ENCODE measurements around the gene EGFLAM. TPM values are rescaled to one million over a fixed set of nuclear protein-coding genes. Genes with fewer than 3 reads are reported as not detected.
"Not testable (repeated sequence)": the region's sequence is repeated elsewhere in the genome, so short reads cannot be mapped to it uniquely, and the experiment has no call there.

EGFLAM gene
- total RNA-seq, 1 experiment from 2014 or later, result 9.3 TPM

DNA sequence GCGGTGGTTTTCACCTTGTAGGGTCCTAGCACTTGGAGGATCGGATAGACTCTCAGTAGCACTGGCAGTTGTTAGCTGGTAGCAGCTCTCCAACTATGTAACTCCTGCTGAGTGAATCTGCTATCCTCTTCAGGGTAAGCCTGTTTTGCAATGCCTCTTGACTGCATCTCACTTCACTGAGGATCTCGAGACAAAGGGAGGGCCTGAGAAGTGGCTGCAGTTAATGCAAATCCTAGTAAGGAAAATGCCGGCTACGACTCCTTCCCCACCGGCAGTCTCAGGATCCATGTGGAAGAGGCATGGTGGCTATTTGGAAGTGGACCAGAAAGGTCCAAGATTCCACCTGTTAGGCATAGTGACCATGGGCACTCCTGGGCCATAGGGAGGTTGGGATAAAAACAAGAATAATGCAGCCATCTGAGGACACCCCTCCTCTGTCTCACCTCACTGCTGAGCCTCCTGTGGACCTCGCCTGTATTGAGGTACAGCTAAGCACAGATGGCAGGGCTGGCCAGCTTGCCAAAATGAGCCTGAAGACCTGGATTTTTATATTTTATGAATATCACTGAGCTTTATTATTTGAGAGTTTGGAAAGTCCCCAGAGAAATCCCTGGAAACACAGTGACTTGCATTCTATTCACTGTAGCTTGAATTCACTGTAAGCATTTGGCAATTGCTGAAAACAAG, 152.1 kb downstream of the EGFLAM start:
- DNase-seq (ENCODE audit: unreplicated experiment), result no peak
- H3K4me1 Mint-ChIP-seq (ENCODE audit: insufficient read depth, unreplicated experiment), result no peaks in the 10 kb centered on the region
- BruUV-seq (replicated peaks), result no TSS peak
- H3K36me3 Mint-ChIP-seq (ENCODE audit: insufficient read depth, unreplicated experiment), result no peaks in the 10 kb centered on the region
- H3K4me3 Mint-ChIP-seq (ENCODE audit: unreplicated experiment), result no peak overlapping the region
- intact Hi-C loops (cut with micrococcal nuclease), result no loop called here
- ChIA-PET POLR2A (no interaction called here), CTCF (interaction anchor here (0.6 to 3.0 kb wide), 3 partner anchors 10 to 160 kb away, joined by 4 to 21 read pairs (median 5); no protein-coding TSS in a partner anchor)
- H3K27me3 Mint-ChIP-seq (ENCODE audit: insufficient read depth, unreplicated experiment), result peaks cover 10% of the 10 kb centered on the region
- H3K9me3 Mint-ChIP-seq (ENCODE audit: unreplicated experiment), result no peaks in the 10 kb centered on the region
- no peak overlapping the region for H3K27ac Mint-ChIP-seq (ENCODE audit: low read depth, unreplicated experiment)
- TF ChIP-seq, protein P1, sequence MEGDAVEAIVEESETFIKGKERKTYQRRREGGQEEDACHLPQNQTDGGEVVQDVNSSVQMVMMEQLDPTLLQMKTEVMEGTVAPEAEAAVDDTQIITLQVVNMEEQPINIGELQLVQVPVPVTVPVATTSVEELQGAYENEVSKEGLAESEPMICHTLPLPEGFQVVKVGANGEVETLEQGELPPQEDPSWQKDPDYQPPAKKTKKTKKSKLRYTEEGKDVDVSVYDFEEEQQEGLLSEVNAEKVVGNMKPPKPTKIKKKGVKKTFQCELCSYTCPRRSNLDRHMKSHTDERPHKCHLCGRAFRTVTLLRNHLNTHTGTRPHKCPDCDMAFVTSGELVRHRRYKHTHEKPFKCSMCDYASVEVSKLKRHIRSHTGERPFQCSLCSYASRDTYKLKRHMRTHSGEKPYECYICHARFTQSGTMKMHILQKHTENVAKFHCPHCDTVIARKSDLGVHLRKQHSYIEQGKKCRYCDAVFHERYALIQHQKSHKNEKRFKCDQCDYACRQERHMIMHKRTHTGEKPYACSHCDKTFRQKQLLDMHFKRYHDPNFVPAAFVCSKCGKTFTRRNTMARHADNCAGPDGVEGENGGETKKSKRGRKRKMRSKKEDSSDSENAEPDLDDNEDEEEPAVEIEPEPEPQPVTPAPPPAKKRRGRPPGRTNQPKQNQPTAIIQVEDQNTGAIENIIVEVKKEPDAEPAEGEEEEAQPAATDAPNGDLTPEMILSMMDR (IDR thresholded peaks at IDR 0.05; ENCODE audit: unreplicated experiment), result no peak

DNA sequence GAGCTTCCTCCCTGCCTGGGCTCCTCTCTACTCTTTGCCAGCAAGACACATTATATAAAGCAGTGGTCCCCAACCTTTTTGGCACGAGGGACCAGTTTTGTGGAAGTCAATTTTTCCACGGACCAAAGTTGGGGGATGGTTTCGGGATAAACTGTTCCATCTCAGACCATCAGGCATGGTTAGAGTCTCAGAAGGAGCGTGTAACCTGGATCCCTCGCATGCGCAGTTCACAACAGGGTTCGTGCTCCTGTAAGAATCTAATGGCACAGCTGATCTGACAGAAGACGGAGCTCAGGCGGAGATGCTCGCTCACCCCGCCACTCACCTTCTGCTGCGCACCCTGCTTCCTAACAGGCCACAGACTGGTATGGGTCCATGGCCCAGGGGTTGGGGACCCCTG, 155.3 kb downstream of the EGFLAM start:
- DNase-seq (ENCODE audit: unreplicated experiment), result no peak
- no peaks in the 10 kb centered on the region for H3K36me3 Mint-ChIP-seq (ENCODE audit: insufficient read depth, unreplicated experiment)
- no peaks in the 10 kb centered on the region for H3K9me3 Mint-ChIP-seq (ENCODE audit: unreplicated experiment)
- ChIA-PET CTCF (interaction anchor here (0.5 to 4.5 kb wide), 7 partner anchors 14 to 395 kb away, joined by 3 to 24 read pairs (median 4); no protein-coding TSS in a partner anchor), POLR2A (no interaction called here)
- peaks cover 2% of the 10 kb centered on the region for H3K27me3 Mint-ChIP-seq (ENCODE audit: insufficient read depth, unreplicated experiment)
- H3K4me3 Mint-ChIP-seq (ENCODE audit: unreplicated experiment), result no peak overlapping the region
- no peaks in the 10 kb centered on the region for H3K4me1 Mint-ChIP-seq (ENCODE audit: insufficient read depth, unreplicated experiment)
- TF ChIP-seq, protein P1 (IDR thresholded peaks at IDR 0.05; ENCODE audit: unreplicated experiment), result no peak
- no TSS peak for BruUV-seq (replicated peaks)
- no peak overlapping the region for H3K27ac Mint-ChIP-seq (ENCODE audit: low read depth, unreplicated experiment)
- intact Hi-C loops (cut with micrococcal nuclease), result no loop called here

DNA sequence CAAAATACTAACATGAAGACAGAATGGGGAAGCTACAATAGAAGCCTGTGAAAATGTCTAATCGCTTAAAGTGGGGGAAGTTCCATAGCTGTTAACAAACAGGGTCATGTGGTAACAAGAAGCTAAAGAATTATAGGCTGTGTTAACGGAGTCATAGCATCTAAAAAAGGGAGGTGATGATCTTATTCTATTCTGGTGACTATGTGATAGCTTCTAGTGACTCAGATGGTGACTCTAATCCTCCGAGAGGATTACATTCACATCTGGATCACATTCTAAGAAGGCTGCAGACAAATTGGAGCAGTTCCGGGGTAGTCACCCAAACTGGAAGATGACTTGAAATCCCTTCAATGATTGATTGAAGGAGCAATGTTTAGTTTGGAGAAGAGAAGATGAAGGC, 156.0 kb downstream of the EGFLAM start:
- TF ChIP-seq, protein P1 (IDR thresholded peaks at IDR 0.05; ENCODE audit: unreplicated experiment), result no peak
- CTCF ChIA-PET, result interaction anchor here (0.6 to 4.5 kb wide), 7 partner anchors 15 to 1001 kb away, joined by 3 to 24 read pairs (median 3); no protein-coding TSS in a partner anchor
- H3K9me3 Mint-ChIP-seq (ENCODE audit: unreplicated experiment), result no peaks in the 10 kb centered on the region
- H3K27ac Mint-ChIP-seq (ENCODE audit: low read depth, unreplicated experiment), result no peak overlapping the region
- intact Hi-C loops (cut with micrococcal nuclease), result no loop called here
- POLR2A ChIA-PET, result no interaction called here
- DNase-seq (ENCODE audit: unreplicated experiment), result no peak
- no peaks in the 10 kb centered on the region for H3K4me1 Mint-ChIP-seq (ENCODE audit: insufficient read depth, unreplicated experiment)
- no peaks in the 10 kb centered on the region for H3K36me3 Mint-ChIP-seq (ENCODE audit: insufficient read depth, unreplicated experiment)
- no peak overlapping the region for H3K4me3 Mint-ChIP-seq (ENCODE audit: unreplicated experiment)
- H3K27me3 Mint-ChIP-seq (ENCODE audit: insufficient read depth, unreplicated experiment), result no peaks in the 10 kb centered on the region
- no TSS peak for BruUV-seq (replicated peaks)

DNA sequence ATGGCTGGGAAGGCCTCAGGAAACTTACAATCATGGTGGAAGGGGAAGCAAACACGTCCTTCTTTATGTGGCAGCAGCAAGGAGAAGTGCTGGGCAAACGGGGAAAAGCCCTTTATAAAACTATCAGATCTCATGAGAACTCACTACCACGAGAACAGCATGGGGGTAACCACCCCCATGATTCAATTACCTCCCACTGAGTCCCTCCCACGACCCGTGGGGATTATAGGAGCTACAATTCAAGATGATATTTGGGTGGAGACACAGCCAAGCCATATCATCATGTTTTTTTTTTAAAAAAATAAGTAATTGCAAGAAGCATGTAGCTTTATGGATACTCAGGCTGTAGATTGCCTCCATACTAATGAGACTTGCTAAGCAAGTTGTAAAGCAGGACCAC, 157.4 kb downstream of the EGFLAM start:
- BruUV-seq (replicated peaks); intact Hi-C loops (cut with micrococcal nuclease): not testable (repeated sequence)

More for the DNA sequence above, 157.4 kb downstream of the EGFLAM start:
- H3K27ac Mint-ChIP-seq (ENCODE audit: low read depth, unreplicated experiment); H3K36me3 Mint-ChIP-seq (ENCODE audit: insufficient read depth, unreplicated experiment); H3K4me3 Mint-ChIP-seq (ENCODE audit: unreplicated experiment); H3K4me1 Mint-ChIP-seq (ENCODE audit: insufficient read depth, unreplicated experiment); DNase-seq (ENCODE audit: unreplicated experiment); POLR2A ChIA-PET; H3K27me3 Mint-ChIP-seq (ENCODE audit: insufficient read depth, unreplicated experiment); H3K9me3 Mint-ChIP-seq (ENCODE audit: unreplicated experiment): not testable (repeated sequence)
- CTCF ChIA-PET, result interaction anchor here (0.6 to 4.5 kb wide), 4 partner anchors 33 to 506 kb away, joined by 3 to 24 read pairs (median 4); no protein-coding TSS in a partner anchor

Data from MCF 10A (cell line).